HPDE6-E6E7 (cell line): ENCODE data around the gene SNRNP35.
A peak's percentile ranks its signal among the peaks of the same experiment; 100 is the strongest.
"Not testable (repeated sequence)": the region's sequence is repeated elsewhere in the genome, so short reads cannot be mapped to it uniquely, and the experiment has no call there.

Experiments used
- DNase-seq: peaks from one replicate; pipeline ENCODE4 v3.0.0; 2011; ENCODE audit warnings: missing footprints; ENCODE audit errors: extremely low spot score

Gene SNRNP35

GRCh38 chr12:123457980-123458779 is at the start of gene SNRNP35:
Gene SNRNP35 (plus strand): TSS chr12:123458139. CDS start chr12:123465541, 7,402 bp downstream.
- DNase-seq, result peak; percentile 57

GRCh38 chr12:123408619-123409018 is 49.3 kb upstream of the SNRNP35 start:
- DNase-seq, result not testable (repeated sequence)

- not testable (repeated sequence) for DNase-seq
Measured at GRCh38 chr12:123409284-123410040, 48.5 kb upstream of the SNRNP35 start.

GRCh38 chr12:123410041-123410412 is 47.9 kb upstream of the SNRNP35 start:
- no peak for DNase-seq

GRCh38 chr12:123421314-123421713 is 36.6 kb upstream of the SNRNP35 start:
- DNase-seq, result no peak

- no peak for DNase-seq
Measured at GRCh38 chr12:123427036-123427769, 30.7 kb upstream of the SNRNP35 start.

GRCh38 chr12:123428591-123428990 is 29.3 kb upstream of the SNRNP35 start:
- DNase-seq, result no peak

- not testable (repeated sequence) for DNase-seq
Measured at GRCh38 chr12:123429101-123429500, 28.8 kb upstream of the SNRNP35 start.

- not testable (repeated sequence) for DNase-seq
Measured at GRCh38 chr12:123431951-123432817, 25.8 kb upstream of the SNRNP35 start.

- no peak for DNase-seq
Measured at GRCh38 chr12:123433615-123434014, 24.3 kb upstream of the SNRNP35 start.

GRCh38 chr12:123435636-123436016 is 22.3 kb upstream of the SNRNP35 start:
- no peak for DNase-seq

GRCh38 chr12:123436017-123436964 is 21.6 kb upstream of the SNRNP35 start, which contains the start of gene RILPL2:
Gene RILPL2 (minus strand): TSS chr12:123436684. CDS start chr12:123436420, 264 bp downstream.
- DNase-seq, result peak; percentile 88

GRCh38 chr12:123441523-123442164 is 16.3 kb upstream of the SNRNP35 start:
- DNase-seq, result no peak

- no peak for DNase-seq
Measured at GRCh38 chr12:123442774-123443173, 15.2 kb upstream of the SNRNP35 start.

- no peak for DNase-seq
Measured at GRCh38 chr12:123444092-123445026, 13.6 kb upstream of the SNRNP35 start.

GRCh38 chr12:123445388-123446332 is 12.3 kb upstream of the SNRNP35 start:
- DNase-seq, result no peak

GRCh38 chr12:123446333-123446713 is 11.6 kb upstream of the SNRNP35 start:
- DNase-seq, result no peak
